Measurements from ENCODE around the gene UBQLN1.

UBQLN1 gene

DNA sequence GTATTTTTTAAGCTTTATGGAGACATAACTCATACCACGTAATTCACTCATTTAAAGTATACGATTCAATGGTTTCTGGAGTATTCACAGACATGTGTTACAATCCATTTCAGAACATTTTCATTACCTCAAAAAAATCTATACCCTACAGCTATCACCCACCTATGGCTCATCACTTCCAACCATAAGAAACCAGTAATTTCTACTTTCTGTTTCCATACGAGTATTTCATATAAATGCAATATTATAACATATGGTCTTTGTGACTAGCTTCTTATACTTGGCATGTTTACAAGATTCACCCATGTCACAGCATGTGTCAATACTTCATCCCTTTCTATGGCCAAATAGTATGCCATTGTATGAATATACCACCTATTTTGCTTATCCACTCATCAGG, 18.8 kb downstream of the UBQLN1 start:
- peak; percentile 10 for DNase-seq

GRCh38 chr9:83681490-83681889, 26.3 kb downstream of the UBQLN1 start:
- no peak for DNase-seq

GRCh38 chr9:83680233-83680632, 27.5 kb downstream of the UBQLN1 start:
- DNase-seq: no peak

GRCh38 chr9:83677596-83677995, 30.2 kb downstream of the UBQLN1 start:
- DNase-seq: no peak

DNA sequence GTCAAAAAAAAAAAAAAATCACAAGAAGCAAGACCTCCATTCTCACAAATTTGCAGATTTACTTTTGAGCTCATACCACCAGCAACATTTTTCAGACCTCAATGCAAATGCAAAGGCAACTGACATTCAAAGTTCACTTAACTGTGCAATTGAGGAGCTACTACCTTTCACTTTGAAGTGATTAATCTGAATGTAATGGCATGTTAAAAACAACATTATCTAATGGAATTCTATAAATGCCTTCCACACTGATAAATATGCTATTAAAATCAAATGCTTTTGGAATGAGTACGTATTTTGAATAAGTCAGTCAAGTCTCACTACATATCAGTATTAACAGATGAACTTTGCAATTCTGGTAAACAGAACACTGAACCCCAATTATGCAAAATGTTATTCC, 32.3 kb downstream of the UBQLN1 start:
- no peak for DNase-seq

GRCh38 chr9:83671451-83671850, 36.3 kb downstream of the UBQLN1 start:
- no peak for DNase-seq

DNA sequence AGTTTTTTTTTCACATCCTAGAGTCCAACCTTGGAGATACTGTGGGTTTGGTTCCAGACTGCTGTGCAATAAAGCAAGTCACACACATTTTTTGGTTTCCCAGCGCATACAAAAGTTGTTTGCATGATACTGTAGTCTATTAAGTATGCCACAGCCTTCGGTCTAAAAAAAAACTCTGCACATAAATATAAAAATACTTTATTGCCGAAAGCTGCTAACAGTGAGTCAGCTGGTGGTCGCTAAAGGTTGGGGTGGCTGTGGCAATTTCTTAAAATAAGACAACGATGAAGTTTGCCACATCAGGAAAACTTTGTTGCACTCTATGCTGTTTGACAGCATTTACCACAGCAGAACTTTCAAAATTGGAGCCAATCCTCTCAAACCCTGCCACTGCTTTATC, 37.4 kb downstream of the UBQLN1 start:
- no peak for DNase-seq

- no peak for DNase-seq
Observed at GRCh38 chr9:83669067-83669466, 38.7 kb downstream of the UBQLN1 start.

DNA sequence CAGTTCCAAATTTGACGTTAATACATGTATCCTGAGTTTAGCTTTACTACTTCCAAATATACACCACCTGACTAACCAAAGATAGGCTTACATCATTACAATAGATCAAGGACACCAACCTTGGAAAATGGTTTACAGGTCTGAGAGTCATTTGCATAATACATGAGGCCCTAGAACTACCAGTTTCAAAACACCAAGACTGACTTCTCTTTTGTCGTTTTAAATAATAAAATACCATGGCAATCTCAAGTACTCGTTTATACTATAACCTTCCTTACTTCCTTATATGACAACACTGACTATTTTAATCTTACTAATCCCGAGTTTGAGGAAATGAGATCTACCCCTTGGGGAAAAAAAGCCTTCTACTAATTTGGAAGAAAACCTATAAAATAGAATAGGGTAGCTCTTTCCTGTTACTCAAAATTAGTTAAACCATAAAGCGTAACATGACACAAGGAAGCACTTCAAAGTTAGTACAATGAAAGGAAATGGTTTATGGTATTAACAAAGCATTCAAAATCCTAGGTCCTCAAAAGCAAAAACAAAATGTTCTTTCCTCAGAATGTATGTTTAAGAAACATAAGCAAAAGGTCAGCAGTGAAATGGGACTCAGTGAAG, 42.1 kb downstream of the UBQLN1 start:
- no peak for DNase-seq

DNA sequence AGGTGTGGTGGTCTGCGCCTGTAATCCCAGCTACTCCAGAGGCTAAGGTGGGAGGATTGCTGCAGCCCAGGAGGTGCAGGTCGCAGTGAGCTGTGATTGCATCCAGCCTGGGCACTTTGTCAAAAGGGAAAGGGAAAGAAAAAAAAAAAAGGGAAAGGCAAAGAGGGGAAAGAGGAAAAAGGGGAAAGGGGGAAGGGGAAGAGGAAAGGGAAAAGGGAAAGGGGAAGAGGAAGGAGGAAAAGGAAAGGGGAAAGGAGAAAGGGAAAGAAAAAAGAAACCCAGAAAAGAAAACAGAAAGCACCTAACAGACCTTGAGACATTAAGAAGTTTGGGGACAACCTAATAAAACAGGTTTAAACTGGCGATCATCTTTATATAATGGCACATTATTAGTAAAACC, 44.8 kb downstream of the UBQLN1 start:
- DNase-seq: no peak

- DNase-seq: peak; percentile 17
Observed at GRCh38 chr9:83656952-83657351, 50.8 kb downstream of the UBQLN1 start.

DNA sequence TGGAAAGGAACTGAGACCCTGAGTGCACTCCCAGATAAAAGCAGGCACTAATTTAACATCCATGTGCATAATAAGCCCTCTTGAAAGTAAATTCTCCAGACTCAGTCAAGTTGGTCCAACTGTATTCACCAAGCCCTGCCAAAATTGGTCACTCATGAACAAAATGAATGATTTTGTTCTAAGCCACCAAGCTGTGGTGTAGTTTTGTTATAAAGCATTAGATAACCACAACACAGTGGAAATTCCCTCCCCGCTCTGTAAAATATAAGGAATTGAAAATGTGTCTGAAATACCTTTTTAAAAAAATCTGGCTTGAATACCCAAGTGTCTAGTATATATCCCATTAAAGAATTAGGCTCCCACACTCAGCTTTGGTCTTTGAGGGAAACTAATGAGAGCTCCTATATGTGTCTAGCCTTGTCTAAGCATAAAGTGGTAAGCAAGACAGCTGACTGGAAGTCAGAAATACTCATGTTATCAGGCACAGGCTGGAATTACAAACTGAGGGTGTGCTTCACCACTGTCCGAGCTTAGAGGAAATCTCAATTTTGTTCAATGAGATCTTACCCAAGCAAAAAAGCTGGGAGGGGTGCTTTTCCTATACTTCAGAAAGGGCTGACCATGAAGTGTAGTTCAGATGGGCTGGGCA, 51.6 kb downstream of the UBQLN1 start:
- peak; percentile 19 for DNase-seq

DNA sequence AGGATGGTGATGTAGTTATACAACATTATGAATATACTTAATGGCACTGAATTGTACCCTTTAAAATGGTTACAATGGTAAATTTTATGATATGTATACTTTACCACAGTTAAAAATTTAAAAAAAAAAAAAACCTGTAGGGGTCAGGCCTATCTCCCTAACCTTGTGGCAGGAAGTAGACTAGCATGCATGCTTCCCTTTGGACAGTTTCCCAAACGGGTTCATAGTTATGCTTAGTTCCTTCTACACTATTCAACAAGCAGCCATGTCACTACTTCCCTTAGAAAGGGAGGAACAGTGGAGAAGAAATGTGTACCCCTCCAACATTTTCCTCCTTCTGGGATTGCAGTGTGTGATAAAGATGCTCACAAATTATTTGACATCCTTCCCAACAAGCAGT, 52.3 kb downstream of the UBQLN1 start:
- DNase-seq: no peak

GRCh38 chr9:83652433-83652832, 55.3 kb downstream of the UBQLN1 start:
- no peak for DNase-seq

DNA sequence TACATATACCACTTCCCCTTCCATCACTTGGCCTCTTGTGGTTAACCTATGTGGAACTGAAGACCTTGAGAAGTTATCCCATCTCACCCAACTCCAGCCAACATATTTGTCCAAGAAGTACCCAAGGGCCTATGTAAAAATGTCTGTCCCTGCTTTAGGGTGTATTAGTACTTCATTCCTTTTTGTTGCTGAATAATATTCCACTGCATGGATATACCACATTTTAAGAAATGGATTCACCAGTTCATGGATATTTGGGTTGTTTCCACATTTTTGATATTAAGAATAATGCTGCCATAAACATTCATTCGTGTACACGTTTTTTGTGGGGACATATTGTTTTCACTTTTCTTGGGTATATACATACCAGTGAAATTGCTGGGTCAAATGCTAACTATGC, 56.2 kb downstream of the UBQLN1 start:
- DNase-seq: no peak

DNA sequence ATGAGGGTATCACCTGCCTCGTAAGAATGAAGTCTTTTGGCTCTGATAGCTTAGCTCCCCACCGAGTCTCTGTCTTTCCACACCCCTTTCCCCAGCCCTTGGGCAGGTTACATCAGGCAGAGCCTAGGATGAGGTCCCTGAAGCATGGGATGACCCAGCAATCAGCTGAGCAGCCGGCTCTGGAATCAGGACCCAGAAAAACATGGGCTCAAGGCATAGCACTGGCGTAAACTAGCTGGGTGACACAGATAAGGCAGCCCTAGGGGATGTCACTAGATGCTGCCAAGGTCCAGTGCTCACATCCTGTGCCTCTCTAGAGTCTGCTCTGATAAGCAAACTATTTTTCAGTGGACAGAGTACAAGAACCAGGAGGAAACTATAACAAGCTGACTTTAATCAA, 58.2 kb downstream of the UBQLN1 start:
- no peak for DNase-seq

DNA sequence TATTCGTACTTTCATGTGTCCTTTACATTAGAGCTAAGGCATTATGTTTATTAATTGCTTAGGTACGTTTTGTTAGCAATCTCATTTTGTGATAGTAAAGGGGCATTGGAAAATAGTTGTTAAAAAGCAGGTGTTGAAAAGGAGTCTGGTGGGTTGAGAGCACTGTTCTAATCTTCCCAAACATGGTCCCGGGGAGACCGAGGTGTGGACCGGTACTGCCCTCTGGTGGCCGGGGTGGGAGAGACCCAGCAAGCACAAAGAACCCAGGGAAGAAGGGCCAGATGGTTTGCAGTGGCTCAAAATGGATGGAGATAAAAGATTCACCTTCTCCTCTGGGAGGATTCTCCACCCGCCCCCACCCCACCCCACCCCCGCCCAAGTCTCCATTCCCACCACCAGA, 58.7 kb downstream of the UBQLN1 start:
- DNase-seq: peak; percentile 64

DNA sequence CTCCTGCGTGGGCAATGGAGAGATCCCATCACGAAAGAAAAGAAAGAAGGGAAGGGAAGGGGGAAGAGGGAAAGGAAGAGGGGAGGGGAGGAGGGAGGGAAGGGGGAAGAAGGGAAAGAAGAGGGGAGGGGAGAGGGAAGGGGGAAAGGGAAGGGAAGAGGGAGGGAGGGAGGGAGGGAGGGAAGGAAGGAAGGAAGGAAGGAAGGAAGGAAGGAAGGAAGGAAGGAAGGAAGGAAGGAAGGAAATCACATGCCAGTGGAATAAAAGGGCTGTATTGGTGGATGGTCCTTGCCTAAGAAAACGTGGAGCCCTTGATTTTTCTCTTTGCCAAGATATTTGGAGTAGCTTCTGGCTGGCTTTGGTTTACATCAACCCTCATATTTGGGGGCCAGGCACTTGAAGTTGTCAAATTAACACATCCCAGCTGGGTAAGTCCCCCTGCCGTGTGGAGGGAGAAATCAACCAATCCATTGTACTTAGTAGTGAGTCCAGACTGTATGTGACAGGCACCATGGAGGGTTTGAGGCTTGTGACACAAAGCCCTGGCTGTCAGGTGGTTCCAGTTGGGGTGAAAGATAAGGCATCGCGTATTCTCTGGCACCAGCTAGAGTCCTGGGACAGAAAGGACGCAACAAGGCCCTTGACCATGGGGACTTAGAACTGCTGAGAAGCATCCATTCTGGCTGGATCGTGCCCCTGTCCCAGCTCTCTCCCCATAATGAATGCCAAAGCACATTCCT, 61.1 kb downstream of the UBQLN1 start:
- DNase-seq: no peak

- no peak for DNase-seq
Observed at GRCh38 chr9:83642793-83643192, 65.0 kb downstream of the UBQLN1 start.

DNA sequence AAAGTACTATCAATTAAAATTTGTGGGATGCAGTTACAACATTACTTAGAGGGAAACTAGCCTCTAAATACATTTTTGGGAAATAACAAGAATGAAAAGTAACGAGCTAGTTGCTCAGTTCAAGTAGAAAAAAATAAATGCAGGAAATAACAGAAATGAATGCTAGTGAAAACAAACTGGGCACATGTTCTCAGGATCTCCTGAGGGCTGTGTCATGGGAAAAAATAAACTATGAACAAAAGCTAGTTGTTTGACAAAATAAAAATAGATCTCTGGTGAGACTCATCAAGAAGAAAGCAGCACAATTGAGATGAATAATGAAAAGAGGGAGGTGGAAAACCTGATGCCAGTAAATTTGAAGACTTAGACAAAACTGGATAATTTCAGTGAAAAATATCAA, 68.5 kb downstream of the UBQLN1 start:
- no peak for DNase-seq

GRCh38 chr9:83637389-83637788, 70.4 kb downstream of the UBQLN1 start:
- no peak for DNase-seq

- no peak for DNase-seq
Observed at GRCh38 chr9:83636813-83637212, 70.9 kb downstream of the UBQLN1 start.

DNA sequence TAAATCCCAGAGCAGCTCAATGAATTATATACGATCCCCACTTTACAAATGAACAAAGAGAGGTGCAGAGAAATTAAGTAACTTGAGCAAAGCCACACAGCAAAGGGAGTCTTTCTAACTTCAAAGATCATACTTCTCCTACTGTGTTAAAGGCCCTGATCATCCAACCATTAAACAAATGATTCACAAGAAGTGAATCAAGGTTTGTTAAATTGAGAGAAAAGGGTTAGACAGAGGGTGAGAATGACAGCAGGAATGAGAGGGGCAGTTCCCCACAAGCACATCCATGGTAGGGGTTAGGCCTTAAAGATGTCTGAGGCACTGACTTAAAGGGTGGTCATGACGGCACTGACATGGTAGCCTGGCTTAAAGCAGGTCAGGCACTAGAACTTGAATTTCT, 74.1 kb downstream of the UBQLN1 start:
- no peak for DNase-seq

- DNase-seq: no peak
Observed at GRCh38 chr9:83633255-83633654, 74.5 kb downstream of the UBQLN1 start.
